DMS153 treated with DMSO at 0.1 percent for 48 hours (cell line): ENCODE data around the gene COL2A1.

ENCODE experiments used
- DNase-seq: peaks from one replicate; lab custom pipeline; 2025; ENCODE audit not compliant: unreplicated experiment; lab: John Stamatoyannopoulos, UW

The COL2A1 gene

DNA sequence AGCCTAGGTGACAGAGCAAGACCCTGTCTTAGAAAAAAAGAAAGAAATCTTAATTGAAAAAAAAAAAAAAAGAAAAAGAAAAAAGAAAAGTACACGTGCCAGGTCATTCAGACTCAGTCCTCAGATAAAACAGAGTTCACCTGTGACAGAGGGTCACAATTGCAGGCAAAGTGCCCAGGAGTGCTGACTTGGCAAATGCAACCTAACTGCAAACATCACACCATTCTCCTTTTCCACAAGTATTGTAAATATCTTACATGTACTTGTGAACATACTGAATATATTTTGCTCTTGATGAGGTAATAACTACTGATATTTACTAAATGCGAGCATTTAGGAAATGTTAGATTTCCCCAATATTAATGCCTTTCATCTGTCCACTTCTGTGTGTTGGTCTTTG, 9.0 kb upstream of the COL2A1 start:
- DNase-seq, result no peak

- no peak for DNase-seq
These were observed 7.8 kb upstream of the COL2A1 start for GRCh38 chr12:48012070-48012469.

- no peak for DNase-seq
These were observed 6.2 kb upstream of the COL2A1 start for GRCh38 chr12:48010366-48010970.

- no peak for DNase-seq
These were observed 5.2 kb upstream of the COL2A1 start for GRCh38 chr12:48009471-48009870.

DNA sequence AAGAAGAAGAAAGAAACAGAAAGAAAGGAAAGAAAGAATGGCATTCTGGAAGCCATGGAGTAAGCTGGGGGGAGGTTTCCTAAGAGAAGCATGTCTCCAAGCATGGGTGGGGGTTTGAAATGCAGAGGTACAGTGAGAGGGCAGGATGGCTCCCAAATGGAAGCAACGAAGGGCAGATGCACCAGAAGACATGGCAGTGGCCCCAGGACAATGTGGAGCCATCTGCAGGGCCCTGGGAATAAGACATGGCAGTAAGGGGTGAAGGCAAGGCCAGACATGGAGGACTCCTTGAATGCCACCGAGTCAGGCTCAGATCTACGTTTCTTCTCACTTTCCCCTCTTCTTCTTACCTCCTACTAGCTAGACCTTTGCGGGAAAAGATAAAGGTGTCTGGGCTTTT, 4.7 kb upstream of the COL2A1 start:
- no peak for DNase-seq

- no peak for DNase-seq
These were observed 4.1 kb upstream of the COL2A1 start for GRCh38 chr12:48008349-48008748.

DNA sequence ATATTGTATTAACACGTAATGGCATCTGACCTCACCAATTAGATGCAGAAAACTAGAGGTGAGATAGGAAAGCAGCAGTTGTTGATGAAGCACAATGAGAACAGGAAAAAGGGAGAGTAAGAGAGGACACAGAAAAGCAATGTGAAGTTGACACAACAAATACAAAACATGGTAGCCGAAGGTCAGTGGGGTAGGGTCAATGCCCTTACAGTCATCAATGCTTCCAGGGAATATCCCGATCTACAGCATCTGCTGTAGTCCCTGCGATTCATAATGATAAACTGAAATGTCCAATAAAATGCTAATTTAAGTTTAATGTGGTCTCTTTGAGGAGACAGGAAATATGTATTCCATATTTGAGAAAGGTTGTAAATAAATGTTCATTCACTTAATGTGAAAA, 2.9 kb upstream of the COL2A1 start:
- DNase-seq, result no peak

DNA sequence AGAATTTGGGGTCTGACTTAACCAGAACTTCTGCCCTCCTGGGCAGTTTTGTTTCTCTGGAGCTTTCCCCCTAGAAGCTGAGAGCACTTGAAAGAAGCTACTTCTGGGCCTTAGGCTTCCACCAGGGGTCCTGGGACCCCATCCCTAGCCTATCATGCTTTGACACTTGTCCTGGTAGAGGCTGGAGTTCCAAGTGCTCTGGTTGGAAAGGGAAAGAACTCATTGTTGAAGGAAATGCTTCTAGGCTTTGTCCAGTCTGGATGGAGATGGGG, 1.4 kb upstream of the COL2A1 start:
- no peak for DNase-seq

DNA sequence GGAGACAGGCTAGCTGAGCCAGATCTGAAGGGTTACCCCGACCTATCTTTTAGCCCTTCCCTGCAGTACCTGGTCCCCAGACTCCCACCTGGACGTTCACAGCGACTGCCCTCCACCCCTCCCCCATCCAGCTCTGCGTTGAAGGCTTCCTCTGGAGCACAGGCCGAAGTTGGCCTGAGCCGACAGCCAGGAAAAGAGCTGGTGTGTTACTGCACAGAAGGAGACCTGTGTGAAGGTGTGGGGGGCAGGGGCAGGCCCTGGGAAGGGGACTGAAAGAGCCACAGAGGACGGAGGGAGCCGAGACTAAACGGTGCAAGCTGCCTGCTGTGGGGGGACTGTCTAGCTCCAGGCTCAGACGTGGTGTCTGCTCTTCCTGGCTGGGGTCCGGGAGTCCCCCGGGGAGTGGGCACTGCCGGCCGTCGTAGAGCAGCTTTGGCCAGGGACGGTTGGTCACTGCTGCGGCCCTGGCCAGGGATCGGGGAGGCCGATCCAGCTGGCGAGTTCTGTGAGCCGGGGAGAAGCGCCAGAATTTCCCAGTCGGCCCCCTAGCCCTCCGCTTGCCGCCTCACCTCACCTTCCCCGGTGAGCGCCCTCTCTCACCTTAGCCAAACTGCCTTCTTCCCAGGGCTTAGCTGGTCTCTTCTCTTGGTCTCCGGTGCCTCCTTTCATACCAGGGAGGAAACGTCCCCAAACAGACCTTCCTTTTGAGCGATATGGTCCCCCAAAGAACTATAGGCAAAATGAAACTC, 899 bp upstream of the COL2A1 start:
- DNase-seq, result no peak

- DNase-seq, result no peak
These were observed 837 bp downstream of the COL2A1 start for GRCh38 chr12:48003226-48004052.

DNA sequence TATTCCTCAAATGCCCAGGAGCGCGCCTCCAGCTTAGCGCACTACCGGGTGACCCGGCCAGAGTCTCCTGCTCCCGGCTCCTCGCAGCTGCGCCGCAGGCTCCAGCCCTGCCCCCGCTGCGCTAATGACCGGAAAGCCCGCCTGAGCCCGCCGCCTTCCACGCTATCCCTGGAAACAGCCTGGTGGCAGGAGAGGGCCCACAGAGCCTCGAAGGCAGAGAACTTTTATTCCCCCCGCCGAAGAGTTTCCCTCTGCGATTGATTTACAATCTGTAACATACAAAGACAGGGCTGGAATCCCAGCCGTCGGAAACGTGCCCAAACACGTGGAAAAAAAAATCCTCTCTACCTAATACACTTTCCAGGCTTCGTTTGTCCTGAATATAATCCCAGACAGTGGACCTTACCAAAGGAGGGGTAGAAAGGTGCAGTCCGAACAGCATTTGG, 1.5 kb downstream of the COL2A1 start:
- DNase-seq, result peak; percentile 16

- no peak for DNase-seq
These were observed 1.9 kb downstream of the COL2A1 start for GRCh38 chr12:48002414-48002730.

DNA sequence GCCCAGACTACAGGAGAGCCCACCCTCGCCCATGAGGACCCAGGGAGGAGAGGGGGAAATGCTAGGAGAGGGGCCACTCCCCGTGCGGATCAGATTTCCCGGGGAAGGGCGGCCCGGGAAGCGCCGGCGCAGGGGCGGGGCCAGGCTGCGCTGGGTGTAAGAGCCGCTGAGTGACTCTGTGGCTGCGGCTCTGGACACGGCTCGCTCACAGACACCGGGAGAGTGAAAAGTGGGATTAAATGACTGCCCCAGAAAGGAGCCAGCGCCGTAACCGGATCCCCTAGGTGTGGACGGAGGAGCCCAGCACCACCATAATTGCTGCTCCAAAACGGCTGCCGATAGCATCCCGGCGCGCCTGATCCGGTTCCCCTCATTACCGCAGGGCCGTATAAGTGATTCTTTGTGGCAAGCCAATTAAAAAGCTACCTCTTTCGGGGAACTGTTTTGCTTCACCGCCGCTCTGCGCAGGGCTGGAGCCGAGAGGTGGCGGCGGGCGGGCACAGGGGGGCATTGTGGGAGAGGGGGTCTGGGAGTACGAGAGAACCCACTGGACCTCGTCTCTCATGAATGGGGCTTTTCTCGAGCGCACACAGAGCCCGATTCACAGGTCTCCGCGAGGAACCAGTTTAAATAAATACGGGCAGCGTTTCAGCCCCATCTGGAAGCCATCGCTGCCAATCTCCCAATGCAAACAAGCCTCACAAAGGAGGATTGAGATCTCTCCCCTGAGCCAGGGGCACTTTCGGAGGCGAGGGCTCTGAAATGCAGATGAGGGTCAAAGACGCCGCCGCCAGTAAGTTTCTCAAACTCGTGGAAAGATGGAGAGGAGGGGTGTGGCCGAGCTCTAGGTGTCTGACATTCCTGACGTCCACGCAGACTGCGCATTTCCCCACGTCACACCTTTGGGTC, 2.5 kb downstream of the COL2A1 start:
- no peak for DNase-seq

- no peak for DNase-seq
These were observed 3.3 kb downstream of the COL2A1 start for GRCh38 chr12:48000878-48001504.

DNA sequence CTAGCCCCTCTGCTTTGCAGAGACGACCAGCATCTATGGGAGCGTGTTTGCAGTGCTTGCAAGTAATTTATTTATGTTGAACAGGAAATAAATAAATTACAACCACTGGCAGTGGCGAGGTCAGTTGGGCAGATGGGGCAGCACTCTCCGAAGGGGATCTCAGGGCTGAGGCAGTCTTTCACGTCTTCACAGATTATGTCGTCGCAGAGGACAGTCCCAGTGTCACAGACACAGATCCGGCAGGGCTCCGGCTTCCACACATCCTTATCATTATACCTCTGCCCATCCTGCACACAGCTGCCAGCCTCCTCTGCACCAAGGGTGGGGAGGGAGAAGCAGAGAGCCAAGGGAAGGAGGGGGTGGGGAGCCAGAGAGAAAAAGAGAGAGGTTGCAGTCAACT, 4.5 kb downstream of the COL2A1 start:
- no peak for DNase-seq

DNA sequence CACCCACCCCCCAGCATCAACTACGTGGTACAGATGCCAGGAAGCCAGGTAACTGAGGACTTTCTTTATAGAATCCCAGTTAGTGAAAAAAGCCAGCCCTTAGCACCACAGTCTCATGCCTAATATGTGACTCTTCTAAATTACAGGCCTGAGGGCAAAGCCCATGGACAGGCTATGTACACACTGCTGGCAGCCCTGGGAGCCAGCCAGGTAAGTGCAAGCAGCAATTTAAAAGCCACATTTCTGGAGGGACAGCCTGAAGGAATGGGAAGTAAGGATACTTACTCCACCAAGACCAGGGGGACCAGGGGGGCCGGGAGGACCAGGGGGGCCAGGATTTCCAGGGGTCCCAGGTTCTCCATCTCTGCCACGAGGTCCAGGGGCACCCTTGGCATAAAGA, 7.0 kb downstream of the COL2A1 start:
- DNase-seq, result no peak

DNA sequence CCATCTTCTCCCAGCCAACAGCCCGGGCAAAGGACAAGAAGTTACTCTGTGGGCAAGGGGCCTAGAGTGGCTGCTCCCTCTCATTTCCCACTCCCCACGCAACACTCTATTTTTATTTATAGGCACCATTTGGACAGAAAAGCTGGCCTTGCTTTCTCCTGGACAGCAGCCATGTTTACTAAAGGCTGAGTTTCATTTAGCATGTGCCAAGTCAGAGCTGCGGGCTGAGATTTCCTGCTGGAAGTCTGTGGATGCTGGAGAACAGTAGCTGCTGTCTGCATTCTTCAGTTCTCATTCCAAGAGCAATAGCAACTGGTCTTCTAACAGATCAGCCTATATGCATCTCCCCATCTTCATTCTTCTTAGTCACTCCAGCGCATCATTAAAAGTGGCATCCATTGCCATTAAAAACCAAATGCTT, 8.3 kb downstream of the COL2A1 start:
- no peak for DNase-seq

- no peak for DNase-seq
These were observed 10.8 kb downstream of the COL2A1 start for GRCh38 chr12:47993491-47993890.

GRCh38 chr12:47992776-47993175, 11.5 kb downstream of the COL2A1 start:
- DNase-seq, result no peak

DNA sequence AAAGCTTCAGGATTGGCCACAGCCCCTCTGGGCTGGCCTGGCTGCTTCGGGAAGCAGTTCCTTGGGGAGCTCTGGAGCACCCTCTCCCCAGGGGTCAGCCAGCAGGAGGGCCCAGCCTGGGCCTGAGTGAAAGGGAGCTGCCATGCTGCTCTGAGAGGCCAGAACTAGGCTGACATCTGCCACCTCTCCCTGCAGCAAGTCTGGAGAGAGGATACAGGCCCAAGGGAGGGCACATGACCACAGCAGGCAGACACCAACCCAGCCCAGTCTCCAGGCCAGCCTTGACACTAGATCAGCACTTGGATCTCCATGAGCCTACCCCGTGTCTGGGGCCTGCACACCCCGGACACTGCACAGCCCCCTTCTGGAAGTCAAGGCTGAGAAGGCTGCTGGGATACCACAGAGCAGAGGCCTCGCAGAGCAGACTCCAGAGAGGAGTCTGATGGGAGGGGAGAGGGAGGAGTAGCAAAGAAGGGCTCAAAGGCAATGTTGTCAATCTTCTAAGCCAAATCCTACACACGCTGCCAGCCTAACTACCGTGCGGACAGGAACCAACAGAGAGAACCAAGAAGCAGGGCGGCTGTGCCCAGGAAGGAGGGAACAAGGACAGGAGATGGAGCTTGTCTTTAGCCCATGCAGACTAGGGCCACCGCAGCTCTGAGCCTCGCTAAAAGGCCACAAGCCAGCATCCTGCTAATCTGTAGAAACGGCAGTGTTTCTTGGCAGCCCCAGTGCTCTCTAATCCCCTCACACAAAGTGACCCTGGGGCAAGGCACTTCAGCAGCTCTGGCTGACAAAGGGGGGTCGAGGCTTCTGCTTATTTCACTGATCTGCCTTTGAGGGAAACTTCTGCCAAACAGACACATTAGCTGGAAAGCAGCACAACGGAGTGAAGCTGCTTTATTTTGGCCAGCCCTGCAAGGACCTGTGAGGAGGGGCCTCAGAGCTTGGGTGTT, 12.9 kb downstream of the COL2A1 start:
- DNase-seq, result no peak
